Activated B cell treated with CpG ODN at 0.5 μM for 24 hours (primary cell): ENCODE results near the gene SH3BP5. TPM values are rescaled to one million over a fixed set of nuclear protein-coding genes. Genes with fewer than 3 reads are reported as not detected.

ENCODE experiments used
- ATAC-seq: fragments of 200-7000 bp; cut with Tn5 transposase; one replicate; pipeline ENCODE4 v1.10.0; 2021; ENCODE audit warnings: low read depth, mild to moderate bottlenecking, moderate library complexity
- CTCF ChIA-PET: fragments of 350-600 bp; sonication (Branson Sonifier 250); formaldehyde crosslinking; loops from one replicate; lab custom pipeline; 2021; ENCODE audit warnings: antibody characterized with exemption; lab: Charles Lee
- POLR2A ChIA-PET: fragments of 350-600 bp; sonication (Branson Sonifier 250); formaldehyde crosslinking; loops from one replicate; lab custom pipeline; 2021; ENCODE audit warnings: antibody characterized with exemption; lab: Charles Lee
- DNase-seq: peaks from one replicate; pipeline ENCODE4 v3.0.0; 2022
- H3K27ac Mint-ChIP-seq: one replicate; pipeline ENCODE4 v1.8.0; 2020; ENCODE audit warnings: mixed read lengths
- H3K27me3 Mint-ChIP-seq: one replicate; pipeline ENCODE4 v1.8.0; 2021; ENCODE audit warnings: mixed read lengths
- H3K36me3 Mint-ChIP-seq: one replicate; pipeline ENCODE4 v1.8.0; 2021; ENCODE audit warnings: low read depth, mixed read lengths
- H3K4me1 Mint-ChIP-seq: one replicate; pipeline ENCODE4 v1.8.0; 2021; ENCODE audit warnings: mixed read lengths
- H3K4me3 Mint-ChIP-seq: one replicate; pipeline ENCODE4 v1.8.0; 2020; ENCODE audit warnings: mild to moderate bottlenecking, mixed read lengths
- H3K9me3 Mint-ChIP-seq: one replicate; pipeline ENCODE4 v1.8.0; 2020; ENCODE audit warnings: mixed read lengths
- intact Hi-C: fragments of 100-400 bp; cut with micrococcal nuclease; formaldehyde crosslinking; loops from one replicate; pipeline ENCODE4 v1.15.1; 2024
- total RNA-seq: library from RNA; stranded (reverse); gene quantifications from 2 replicates; pipeline ENCODE4 v1.2.3, GENCODE V29; 2022
- TF ChIP-seq, protein P1 (sequence below): fragments of 200-600 bp; IDR thresholded peaks from one replicate; pipeline ENCODE4 v1.8.0; 2022; ENCODE audit warnings: antibody characterized with exemption, mild to moderate bottlenecking

Gene SH3BP5
- total RNA-seq, 1 donor from 2014 or later = 66.0 TPM

DNA sequence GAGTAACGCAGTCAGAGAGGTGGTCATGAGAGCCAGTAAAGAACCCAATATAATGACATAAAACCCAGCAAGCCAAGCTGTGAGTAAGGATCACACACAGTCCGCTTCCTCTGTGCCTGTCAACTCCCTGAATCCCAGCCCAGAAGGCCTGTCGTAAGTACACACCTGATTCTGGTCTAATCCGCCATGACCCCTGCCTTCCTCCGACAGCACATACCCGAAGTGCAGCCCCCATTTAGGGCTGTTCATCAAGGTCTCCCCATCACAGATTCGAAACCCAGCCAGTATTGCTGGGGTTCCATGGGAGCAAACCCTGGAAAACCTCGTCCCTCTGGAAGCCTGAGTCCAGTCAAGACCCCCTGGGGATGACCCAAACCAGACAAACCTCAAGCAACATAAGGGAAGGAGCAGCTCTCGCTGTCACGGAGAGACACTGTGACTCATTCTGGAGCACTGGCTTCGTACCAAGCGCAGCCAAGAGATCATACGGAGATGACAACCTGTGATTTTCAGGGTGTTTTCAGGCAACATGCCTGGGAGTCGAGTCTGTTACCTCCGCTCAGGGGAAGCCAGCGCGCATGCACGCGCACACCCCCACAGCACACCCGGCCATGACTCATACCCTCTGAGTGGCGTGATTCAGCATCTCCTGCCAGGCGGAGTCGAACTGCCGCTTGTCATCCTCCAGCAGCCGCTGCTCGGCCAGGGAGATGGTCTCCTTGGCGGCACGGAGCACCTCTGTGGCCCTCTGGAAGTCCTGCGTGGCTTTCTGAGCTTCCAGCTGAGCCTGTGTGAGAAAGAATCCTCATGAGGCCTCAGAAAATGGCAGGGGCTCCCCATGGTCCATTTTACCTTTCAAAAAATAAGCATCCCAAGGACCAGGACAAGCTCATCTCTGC, 63.0 kb downstream of the SH3BP5 start:
- intact Hi-C loops = loop anchor here (1.0 to 2.0 kb wide), 2 partner anchors 63 to 76 kb away; partner anchors contain the start of gene CAPN7
- ChIA-PET POLR2A (interaction anchor here (0.5 to 8.9 kb wide), 16 partner anchors 41 to 321 kb away, joined by 3 to 118 read pairs (median 5); partner anchors contain the start of genes CAPN7 and SH3BP5), CTCF (interaction anchor here (1.0 to 10.2 kb wide), 17 partner anchors 20 to 138 kb away, joined by 3 to 156 read pairs (median 13); partner anchors contain the start of gene SH3BP5)
- peak; percentile 62 for ATAC-seq
- H3K4me3 Mint-ChIP-seq = peak overlapping the region; percentile 62
- H3K36me3 Mint-ChIP-seq = peaks cover 38% of the 10 kb centered on the region
- H3K9me3 Mint-ChIP-seq = no peaks in the 10 kb centered on the region
- peak; percentile 74 for DNase-seq
- H3K27me3 Mint-ChIP-seq = no peaks in the 10 kb centered on the region
- TF ChIP-seq, protein P1, sequence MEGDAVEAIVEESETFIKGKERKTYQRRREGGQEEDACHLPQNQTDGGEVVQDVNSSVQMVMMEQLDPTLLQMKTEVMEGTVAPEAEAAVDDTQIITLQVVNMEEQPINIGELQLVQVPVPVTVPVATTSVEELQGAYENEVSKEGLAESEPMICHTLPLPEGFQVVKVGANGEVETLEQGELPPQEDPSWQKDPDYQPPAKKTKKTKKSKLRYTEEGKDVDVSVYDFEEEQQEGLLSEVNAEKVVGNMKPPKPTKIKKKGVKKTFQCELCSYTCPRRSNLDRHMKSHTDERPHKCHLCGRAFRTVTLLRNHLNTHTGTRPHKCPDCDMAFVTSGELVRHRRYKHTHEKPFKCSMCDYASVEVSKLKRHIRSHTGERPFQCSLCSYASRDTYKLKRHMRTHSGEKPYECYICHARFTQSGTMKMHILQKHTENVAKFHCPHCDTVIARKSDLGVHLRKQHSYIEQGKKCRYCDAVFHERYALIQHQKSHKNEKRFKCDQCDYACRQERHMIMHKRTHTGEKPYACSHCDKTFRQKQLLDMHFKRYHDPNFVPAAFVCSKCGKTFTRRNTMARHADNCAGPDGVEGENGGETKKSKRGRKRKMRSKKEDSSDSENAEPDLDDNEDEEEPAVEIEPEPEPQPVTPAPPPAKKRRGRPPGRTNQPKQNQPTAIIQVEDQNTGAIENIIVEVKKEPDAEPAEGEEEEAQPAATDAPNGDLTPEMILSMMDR = no peak
- peaks cover 93% of the 10 kb centered on the region for H3K4me1 Mint-ChIP-seq
- peak overlapping the region; percentile 85 for H3K27ac Mint-ChIP-seq

DNA sequence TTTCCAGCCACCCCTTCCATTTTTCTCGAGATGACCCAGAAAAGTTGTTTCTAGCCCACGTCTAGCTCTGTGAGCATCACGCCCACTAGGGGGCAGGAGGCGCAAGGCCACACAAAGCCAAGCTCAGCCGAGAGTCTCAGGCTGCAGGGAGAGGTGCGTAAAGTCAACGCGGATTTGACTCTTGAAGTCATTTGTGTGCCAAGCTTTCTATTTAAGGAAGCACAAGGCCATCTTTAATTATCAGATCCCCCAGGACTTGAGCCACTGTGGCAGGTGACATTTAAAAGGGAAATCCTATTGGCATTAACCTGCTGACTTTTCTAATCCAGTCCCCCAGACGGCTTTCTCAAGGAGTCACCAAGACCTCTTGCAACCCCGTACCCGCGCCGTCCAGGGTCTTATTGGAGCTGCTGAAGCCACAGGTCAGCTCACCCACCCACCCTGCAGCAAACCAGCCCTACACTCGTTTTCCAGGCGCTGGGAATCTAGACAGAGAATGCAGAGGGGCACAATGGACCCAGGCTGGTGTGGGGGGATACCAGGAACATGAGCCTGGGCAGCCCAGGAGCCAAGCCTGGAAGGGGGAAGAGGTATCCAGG, 64.3 kb downstream of the SH3BP5 start:
- intact Hi-C loops = loop anchor here (1.0 to 2.0 kb wide), 8 partner anchors 61 to 289 kb away; partner anchors contain the start of genes CAPN7, EAF1, METTL6 and SH3BP5
- DNase-seq (peak; percentile 70), ATAC-seq (peak; percentile 40)
- TF ChIP-seq, protein P1 = peak; percentile 65
- peaks cover 89% of the 10 kb centered on the region for H3K4me1 Mint-ChIP-seq
- H3K9me3 Mint-ChIP-seq = no peaks in the 10 kb centered on the region
- POLR2A ChIA-PET = interaction anchor here (0.6 to 8.9 kb wide), 14 partner anchors 10 to 289 kb away, joined by 3 to 118 read pairs (median 4); partner anchors contain the start of genes CAPN7 and SH3BP5
- H3K27ac Mint-ChIP-seq = no peak overlapping the region
- peaks cover 45% of the 10 kb centered on the region for H3K36me3 Mint-ChIP-seq
- CTCF ChIA-PET = interaction anchor here (0.6 to 10.2 kb wide), 46 partner anchors 9 to 290 kb away, joined by 3 to 156 read pairs (median 5); partner anchors contain the start of genes CAPN7, EAF1, METTL6 and SH3BP5
- H3K27me3 Mint-ChIP-seq = no peaks in the 10 kb centered on the region
- H3K4me3 Mint-ChIP-seq = peak overlapping the region; percentile 46

GRCh38 chr3:15267502-15267901, 64.9 kb downstream of the SH3BP5 start:
- ChIA-PET POLR2A (interaction anchor here (0.6 to 8.9 kb wide), 13 partner anchors 9 to 289 kb away, joined by 3 to 118 read pairs (median 4); partner anchors contain the start of genes CAPN7 and SH3BP5), CTCF (interaction anchor here (0.7 to 10.2 kb wide), 44 partner anchors 8 to 291 kb away, joined by 3 to 156 read pairs (median 5); partner anchors contain the start of genes CAPN7, EAF1, METTL6 and SH3BP5)
- Mint-ChIP-seq H3K4me3 (no peak overlapping the region), H3K4me1 (peaks cover 84% of the 10 kb centered on the region), H3K27ac (no peak overlapping the region), H3K27me3 (no peaks in the 10 kb centered on the region), H3K36me3 (peaks cover 46% of the 10 kb centered on the region), H3K9me3 (no peaks in the 10 kb centered on the region)
- ATAC-seq = no peak
- TF ChIP-seq, protein P1 = no peak
- intact Hi-C loops = no loop called here
- no peak for DNase-seq

DNA sequence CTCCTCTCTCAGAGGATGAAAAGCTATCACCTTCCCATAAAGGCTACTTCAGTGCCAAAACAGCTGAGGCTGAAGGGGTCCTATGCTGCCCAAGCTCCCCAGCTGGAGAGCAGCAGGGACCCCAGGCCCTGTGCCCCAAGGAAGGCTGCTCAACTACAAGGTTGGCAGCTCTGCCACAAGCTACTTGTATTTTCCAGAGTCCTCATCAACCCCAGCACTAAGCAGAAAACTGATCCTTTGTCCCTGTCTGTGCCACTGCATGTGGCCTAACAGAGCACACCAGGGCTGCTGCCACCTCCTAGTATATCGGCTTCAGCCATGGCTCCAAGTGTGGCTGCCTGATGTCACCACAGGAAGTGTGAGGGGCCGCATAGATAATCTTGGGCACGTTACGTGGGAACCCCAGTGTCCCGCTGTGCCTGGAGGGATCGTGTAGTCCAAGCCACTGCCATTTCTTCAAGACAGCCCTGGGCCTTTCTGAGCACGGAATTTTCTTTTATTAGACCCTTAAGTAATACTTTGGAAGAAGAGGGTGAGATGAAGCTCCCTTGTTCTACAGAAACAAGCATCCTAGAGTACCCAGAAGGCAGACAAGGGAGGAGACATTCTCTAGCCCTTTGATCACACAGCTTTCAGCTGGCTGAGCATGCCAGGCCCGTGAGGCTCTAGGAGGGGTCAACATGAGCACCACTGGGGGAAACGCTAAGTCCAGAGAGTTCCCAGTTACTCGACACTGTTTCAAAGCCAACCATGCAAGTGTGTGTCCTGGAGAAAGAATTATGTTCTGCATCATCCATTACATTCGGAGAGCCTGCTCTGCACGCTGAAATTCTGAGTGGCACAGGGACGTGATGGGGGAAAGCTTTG, 65.6 kb downstream of the SH3BP5 start:
- no peaks in the 10 kb centered on the region for H3K27me3 Mint-ChIP-seq
- DNase-seq (no peak), ATAC-seq (no peak)
- no peak overlapping the region for H3K27ac Mint-ChIP-seq
- ChIA-PET POLR2A (interaction anchor here (0.7 to 8.9 kb wide), 7 partner anchors 8 to 531 kb away, joined by 3 to 118 read pairs (median 5); partner anchors contain the start of gene SH3BP5), CTCF (interaction anchor here (1.4 to 10.2 kb wide), 13 partner anchors 25 to 141 kb away, joined by 3 to 156 read pairs (median 23); partner anchors contain the start of gene SH3BP5)
- TF ChIP-seq, protein P1 = no peak
- intact Hi-C loops = no loop called here
- no peak overlapping the region for H3K4me3 Mint-ChIP-seq
- H3K9me3 Mint-ChIP-seq = no peaks in the 10 kb centered on the region
- peaks cover 76% of the 10 kb centered on the region for H3K4me1 Mint-ChIP-seq
- peaks cover 48% of the 10 kb centered on the region for H3K36me3 Mint-ChIP-seq
